B cell (primary cell): Measurements from ENCODE around the gene OR2M5. TPM values are rescaled to one million over a fixed set of nuclear protein-coding genes. Genes with fewer than 3 reads are reported as not detected.

ENCODE experiments used
- ATAC-seq: fragments of 200-7000 bp; cut with Tn5 transposase; one replicate; pipeline ENCODE4 v1.10.0; 2021; ENCODE audit warnings: low read depth, mild to moderate bottlenecking, moderate number of reproducible peaks, moderate library complexity
- CTCF ChIA-PET: fragments of 350-600 bp; sonication (Branson Sonifier 250); formaldehyde crosslinking; loops from one replicate; lab custom pipeline; 2021; ENCODE audit warnings: antibody characterized with exemption, inconsistent platforms; lab: Charles Lee
- POLR2A ChIA-PET: fragments of 350-600 bp; sonication (Branson Sonifier 250); formaldehyde crosslinking; loops from one replicate; lab custom pipeline; 2021; ENCODE audit warnings: antibody characterized with exemption; lab: Charles Lee
- DNase-seq: peaks from one replicate; pipeline ENCODE4 v3.0.0; 2013
- H2AFZ ChIP-seq: 2 replicates; pipeline ENCODE4 v1.6.1; 2012; ENCODE audit warnings: mild to moderate bottlenecking, low read depth, low read length; ENCODE audit not compliant: insufficient read depth, poor library complexity, severe bottlenecking
- H3K27ac ChIP-seq, 2 donors: 1 replicate in 1 of 2; 2 replicates in 1 of 2; pipeline ENCODE4 v1.5.1; 2012 to 2013; ENCODE audit warnings: low read length in 2 of 2, mild to moderate bottlenecking in 2 of 2, moderate library complexity in 1 of 2
- H3K27me3 ChIP-seq, 4 experiments: fragments of 200-600 bp in 1 of 4; sonication (generic) in 1 of 4; replicated peaks in 1 of 4; 1 replicate in 2 of 4; 2 replicates in 2 of 4; pipeline versions ENCODE4 v1.6.1 to v1.7.0; 2013 to 2016; ENCODE audit warnings: low read length in 3 of 4, mild to moderate bottlenecking in 2 of 4, mixed read lengths in 1 of 4, moderate library complexity in 1 of 4; ENCODE audit not compliant: insufficient read depth in 4 of 4, control insufficient read depth in 3 of 4; ENCODE audit errors: control extremely low read depth in 1 of 4
- H3K36me3 ChIP-seq, 2 experiments: replicated peaks in 1 of 2; 1 replicate in 1 of 2; 2 replicates in 1 of 2; pipeline versions ENCODE4 v1.6.1 to v1.7.1; 2013; ENCODE audit warnings: low read length in 1 of 2; ENCODE audit not compliant: insufficient read depth in 2 of 2, control insufficient read depth in 1 of 2; ENCODE audit errors: control extremely low read depth in 1 of 2, extremely low read depth in 1 of 2
- H3K4me1 ChIP-seq, 2 donors: fragments of 200-600 bp in 1 of 2; sonication (generic) in 1 of 2; 1 replicate in 1 of 2; 2 replicates in 1 of 2; pipeline versions ENCODE4 v1.5.1 to v1.6.1; 2013 to 2017; ENCODE audit warnings: low read length in 2 of 2; ENCODE audit not compliant: control insufficient read depth in 2 of 2, insufficient read depth in 2 of 2
- H3K4me2 ChIP-seq: replicated peaks from 2 replicates; pipeline ENCODE3; 2012; ENCODE audit warnings: mild to moderate bottlenecking, low read depth, low read length; ENCODE audit not compliant: poor library complexity, severe bottlenecking
- H3K4me3 ChIP-seq, 5 experiments: fragments of 200-600 bp in 1 of 5; sonication (generic) in 1 of 5; 1 replicate in 3 of 5; 2 replicates in 2 of 5; pipeline versions ENCODE4 v1.5.1 to v1.7.0; 2011 to 2016; ENCODE audit warnings: low read length in 4 of 5, mild to moderate bottlenecking in 4 of 5, low read depth in 2 of 5, control low read depth in 1 of 5, moderate library complexity in 1 of 5; ENCODE audit not compliant: insufficient read depth in 1 of 5; ENCODE audit errors: control extremely low read depth in 1 of 5, extremely low read depth in 1 of 5
- H3K79me2 ChIP-seq: fragments of 200-600 bp; sonication (generic); one replicate; pipeline ENCODE4 v1.6.0; 2016; ENCODE audit warnings: low read length; ENCODE audit not compliant: control insufficient read depth, insufficient read depth
- H3K9ac ChIP-seq: fragments of 200-600 bp; sonication (generic); 2 replicates; pipeline ENCODE4 v1.6.1; 2017; ENCODE audit warnings: mild to moderate bottlenecking, low read length, moderate library complexity
- H3K9me3 ChIP-seq, 3 donors: one replicate each; pipeline versions ENCODE4 v1.6.1 to v1.7.1; 2013; ENCODE audit warnings: low read length in 2 of 3; ENCODE audit not compliant: control insufficient read depth in 2 of 3, insufficient read depth in 1 of 3; ENCODE audit errors: control extremely low read depth in 1 of 3
- H4K20me1 ChIP-seq: 2 replicates; pipeline ENCODE4 v1.6.0; 2012; ENCODE audit warnings: mild to moderate bottlenecking, low read length; ENCODE audit not compliant: insufficient read depth, control insufficient read depth, poor library complexity, severe bottlenecking
- H3K27ac Mint-ChIP-seq: one replicate; pipeline ENCODE4 v1.8.0; 2021; ENCODE audit warnings: mixed read lengths
- H3K27me3 Mint-ChIP-seq: one replicate; pipeline ENCODE4 v1.8.0; 2021; ENCODE audit warnings: mixed read lengths
- H3K4me1 Mint-ChIP-seq: one replicate; pipeline ENCODE4 v1.8.0; 2021; ENCODE audit warnings: mixed read lengths
- H3K4me3 Mint-ChIP-seq: one replicate; pipeline ENCODE4 v1.8.0; 2021; ENCODE audit warnings: mixed read lengths
- H3K9me3 Mint-ChIP-seq: one replicate; pipeline ENCODE4 v1.8.0; 2022; ENCODE audit warnings: mixed read lengths; ENCODE audit not compliant: insufficient read depth
- CTCF ChIP-seq: fragments of 200-600 bp; IDR thresholded peaks from one replicate; pipeline ENCODE4 v1.8.0; 2022; ENCODE audit warnings: antibody characterized with exemption, mild to moderate bottlenecking
- EZH2 ChIP-seq: IDR thresholded peaks from 2 replicates; pipeline ENCODE4 v1.6.1; 2012; ENCODE audit warnings: borderline replicate concordance, low read depth, mild to moderate bottlenecking, moderate library complexity, low read length; ENCODE audit not compliant: insufficient read depth, poor library complexity, severe bottlenecking
- WGBS: methylation state at CpG from one replicate; pipeline ENCODE4 v1.1.5; 2013; ENCODE audit warnings: missing lambda C conversion rate; ENCODE audit not compliant: insufficient coverage; 5-methylcytosine and 5-hydroxymethylcytosine counted together
- intact Hi-C: fragments of 100-400 bp; cut with micrococcal nuclease; formaldehyde crosslinking; loops from one replicate; pipeline ENCODE4 v1.10.0; 2022
- polyA plus RNA-seq: library from polyadenylated mRNA; depleted of rRNA; stranded (reverse); fragments of >200 nt; gene quantifications from 2 replicates; pipeline ENCODE4 v1.2.3, GENCODE V29; 2012
- total RNA-seq, 2 donors: library from RNA; stranded (reverse); fragments of 120-200 nt in 1 of 2; gene quantifications; 1 replicate in 1 of 2; 2 replicates in 1 of 2; pipeline versions ENCODE4 v1.2.3 to v1.2.4, GENCODE V29; 2013 to 2022

Gene OR2M5
- total and polyA plus RNA-seq, 2 donors (not counting 1 experiment from before 2014, with no cell fraction given), result not detected

- H3K4me2 ChIP-seq, result no peak within 1 kb of the TSS
- no peak within 1 kb of the TSS for H3K27ac Mint-ChIP-seq
- H3K4me1 ChIP-seq, result no peaks in the 10 kb centered on the region
- H3K9ac ChIP-seq, result no peak within 1 kb of the TSS
- H2AFZ ChIP-seq, result no peak within 1 kb of the TSS
- ATAC-seq (no peak), DNase-seq (no peak)
- H3K36me3 ChIP-seq, result no peaks in the 10 kb centered on the region
- no peaks in the 10 kb centered on the region for H3K4me1 Mint-ChIP-seq
- H3K4me3 Mint-ChIP-seq, result no peak within 1 kb of the TSS
- no peaks in the 10 kb centered on the region for H3K27me3 ChIP-seq
- H4K20me1 ChIP-seq, result no peaks in the 10 kb centered on the region
- no peaks in the 10 kb centered on the region for H3K79me2 ChIP-seq
- no peak for TF ChIP-seq CTCF
- no peak for TF ChIP-seq EZH2
- intact Hi-C loops, result no loop called here
- peaks cover 0 to 2% (median 0%) of the 10 kb centered on the region in 3 donors for H3K9me3 ChIP-seq
- no peak within 1 kb of the TSS for H3K27ac ChIP-seq
- POLR2A ChIA-PET, result no interaction called here
- H3K4me3 ChIP-seq, result no peak within 1 kb of the TSS
- no peaks in the 10 kb centered on the region for H3K27me3 Mint-ChIP-seq
- no peaks in the 10 kb centered on the region for H3K9me3 Mint-ChIP-seq
- CTCF ChIA-PET, result no interaction called here
Measured at GRCh38 chr1:248174521-248174920, 29.6 kb downstream of the OR2M5 start, which contains the start of gene OR2M2. OR2M2 (plus strand) TSS chr1:248174821; CDS start chr1:248179986, 5,165 bp downstream.

GRCh38 chr1:248183996-248184395 lies 39.0 kb downstream of the OR2M5 start:
- no CpG with 5 or more reads among the region's 7 CpGs for WGBS
- H3K27me3 ChIP-seq, result no peaks in the 10 kb centered on the region
- Mint-ChIP-seq H3K4me1 (no peaks in the 10 kb centered on the region), H3K27ac (no peak overlapping the region), H3K27me3 (no peaks in the 10 kb centered on the region), H3K9me3 (no peaks in the 10 kb centered on the region), H3K4me3 (no peak overlapping the region)
- H3K36me3 ChIP-seq, result no peaks in the 10 kb centered on the region
- H3K4me3 ChIP-seq, result no peak overlapping the region
- ATAC-seq (no peak), DNase-seq (peak; percentile 22)
- H3K9ac ChIP-seq, result no peak overlapping the region
- no peak overlapping the region for H3K4me2 ChIP-seq
- no peaks in the 10 kb centered on the region for H3K9me3 ChIP-seq
- POLR2A ChIA-PET, result no interaction called here
- intact Hi-C loops, result no loop called here
- no peak for TF ChIP-seq CTCF
- TF ChIP-seq EZH2, result no peak
- no peaks in the 10 kb centered on the region for H3K79me2 ChIP-seq
- H4K20me1 ChIP-seq, result no peaks in the 10 kb centered on the region
- H2AFZ ChIP-seq, result no peak overlapping the region
- H3K4me1 ChIP-seq, result no peaks in the 10 kb centered on the region
- CTCF ChIA-PET, result no interaction called here
- H3K27ac ChIP-seq, result no peak overlapping the region
